Neuronal stem cell (in vitro differentiated cells): ENCODE measurements around the gene MAD1L1.
A peak's percentile ranks its signal among the peaks of the same experiment; 100 is the strongest.

ENCODE experiments used
- DNase-seq: peaks from one replicate; pipeline ENCODE4 v3.0.0-alpha.2; 2013; ENCODE audit warnings: low spot score
- H2AFZ ChIP-seq: one replicate; pipeline ENCODE4 v1.6.1; 2013; ENCODE audit warnings: mild to moderate bottlenecking, low read length, inconsistent platforms
- H2AK5ac ChIP-seq: 2 replicates; pipeline ENCODE4 v1.6.1; 2013; ENCODE audit warnings: low read depth, mild to moderate bottlenecking, inconsistent platforms, low read length, moderate library complexity, mixed read lengths
- H2BK120ac ChIP-seq: 2 replicates; pipeline ENCODE4 v1.6.1; 2013; ENCODE audit warnings: low read depth, mild to moderate bottlenecking, inconsistent platforms, low read length, moderate library complexity, mixed read lengths
- H2BK12ac ChIP-seq: one replicate; pipeline ENCODE4 v1.6.1; 2013; ENCODE audit warnings: low read length, inconsistent platforms
- H2BK15ac ChIP-seq: 2 replicates; pipeline ENCODE4 v1.6.1; 2013; ENCODE audit warnings: mild to moderate bottlenecking, low read length, inconsistent platforms, mixed read lengths
- H2BK5ac ChIP-seq: one replicate; pipeline ENCODE4 v1.6.1; 2013; ENCODE audit warnings: inconsistent platforms, mild to moderate bottlenecking, low read length, moderate library complexity
- H3K14ac ChIP-seq: one replicate; pipeline ENCODE4 v1.6.1; 2013; ENCODE audit warnings: low read length, inconsistent platforms
- H3K18ac ChIP-seq: 2 replicates; pipeline ENCODE4 v1.6.1; 2013; ENCODE audit warnings: low read length, inconsistent platforms
- H3K23ac ChIP-seq: 2 replicates; pipeline ENCODE4 v1.6.1; 2013; ENCODE audit warnings: low read depth, mild to moderate bottlenecking, mixed read lengths, low read length, inconsistent platforms; ENCODE audit not compliant: poor library complexity
- H3K27ac ChIP-seq: replicated peaks from 3 replicates; pipeline ENCODE4 v1.5.1; 2013; ENCODE audit warnings: low read length, inconsistent platforms
- H3K27me3 ChIP-seq, 3 experiments: 2 replicates each; pipeline ENCODE4 v1.6.1; 2013; ENCODE audit warnings: low read length in 3 of 3, mild to moderate bottlenecking in 2 of 3, inconsistent platforms in 1 of 3, low read depth in 1 of 3, mixed read lengths in 1 of 3, moderate library complexity in 1 of 3; ENCODE audit not compliant: control insufficient read depth in 3 of 3, insufficient read depth in 3 of 3
- H3K36me3 ChIP-seq, 2 donors: replicated peaks in 1 of 2; 2 replicates each; pipeline ENCODE4 v1.6.1; 2013; ENCODE audit warnings: low read length in 2 of 2; ENCODE audit not compliant: control insufficient read depth in 2 of 2, insufficient read depth in 2 of 2
- H3K4ac ChIP-seq: 2 replicates; pipeline ENCODE4 v1.6.1; 2013; ENCODE audit warnings: inconsistent platforms, mild to moderate bottlenecking, low read length, moderate library complexity
- H3K4me1 ChIP-seq, 2 donors: 1 replicate in 1 of 2; 2 replicates in 1 of 2; pipeline ENCODE4 v1.6.1; 2013; ENCODE audit warnings: low read length in 2 of 2, low read depth in 1 of 2; ENCODE audit not compliant: control insufficient read depth in 2 of 2, insufficient read depth in 1 of 2
- H3K4me2 ChIP-seq: one replicate; pipeline ENCODE4 v1.6.1; 2013; ENCODE audit warnings: mild to moderate bottlenecking, low read length, inconsistent platforms; ENCODE audit not compliant: insufficient read depth, poor library complexity, severe bottlenecking
- H3K4me3 ChIP-seq, 2 donors: 2 replicates each; pipeline ENCODE4 v1.5.1; 2013; ENCODE audit warnings: low read length in 2 of 2, mild to moderate bottlenecking in 2 of 2, inconsistent platforms in 1 of 2, moderate library complexity in 1 of 2
- H3K79me1 ChIP-seq: one replicate; pipeline ENCODE4 v1.6.1; 2013; ENCODE audit warnings: low read depth, mild to moderate bottlenecking, inconsistent platforms, low read length, moderate library complexity
- H3K9ac ChIP-seq: one replicate; pipeline ENCODE4 v1.6.1; 2013; ENCODE audit warnings: mild to moderate bottlenecking, low read depth, low read length, inconsistent platforms; ENCODE audit not compliant: poor library complexity
- H3K9me3 ChIP-seq, 2 donors: replicated peaks in 1 of 2; 2 replicates each; pipeline versions ENCODE3 to v1.6.1; 2013; ENCODE audit warnings: low read length in 2 of 2, mild to moderate bottlenecking in 2 of 2, inconsistent platforms in 1 of 2, low read depth in 1 of 2, mixed read lengths in 1 of 2, moderate library complexity in 1 of 2; ENCODE audit not compliant: control insufficient read depth in 2 of 2, insufficient read depth in 1 of 2
- H4K8ac ChIP-seq: one replicate; pipeline ENCODE4 v1.6.1; 2013; ENCODE audit warnings: low read depth, mild to moderate bottlenecking, inconsistent platforms, low read length, moderate library complexity
- H4K91ac ChIP-seq: one replicate; pipeline ENCODE4 v1.6.1; 2013; ENCODE audit warnings: low read length, low read depth, mild to moderate bottlenecking, inconsistent platforms; ENCODE audit not compliant: poor library complexity
- WGBS, 2 donors: extraction: QIAGEN DNeasy Blood & Tissue Kit; methylation state at CpG; one replicate each; pipeline ENCODE4 v1.1.7; 2013; ENCODE audit warnings: missing lambda C conversion rate in 2 of 2, mixed read lengths in 1 of 2; ENCODE audit not compliant: insufficient read length in 2 of 2, insufficient replicate concordance in 1 of 2; ENCODE audit errors: extremely low coverage in 2 of 2; 5-methylcytosine and 5-hydroxymethylcytosine counted together

Gene MAD1L1

GRCh38 chr7:1908823-1909420, 323.8 kb downstream of the MAD1L1 start:
- Histone ChIP-seq H2BK12ac (peak overlapping the region; percentile 22), H3K36me3 (no peaks in the 10 kb centered on the region), H3K9ac (no peak overlapping the region), H2AFZ (no peak overlapping the region), H3K27me3 (no peaks in the 10 kb centered on the region), H3K4ac (no peak overlapping the region), H3K4me1 (peaks cover 0 to under 1% of the 10 kb centered on the region in 2 donors), H4K91ac (no peak overlapping the region), H2BK5ac (no peak overlapping the region), H3K27ac (no peak overlapping the region), H3K18ac (no peak overlapping the region), H3K23ac (no peak overlapping the region), H3K79me1 (peaks cover 8% of the 10 kb centered on the region), H4K8ac (no peak overlapping the region), H3K14ac (no peak overlapping the region), H3K4me3 (no peak overlapping the region), H2AK5ac (no peak overlapping the region), H2BK120ac (no peak overlapping the region), H3K4me2 (no peak overlapping the region), H2BK15ac (no peak overlapping the region), H3K9me3 (no peaks in the 10 kb centered on the region)
- no CpG with 5 or more reads among the region's 24 CpGs for WGBS, 2 donors
- DNase-seq, result no peak

GRCh38 chr7:1907751-1908365, 324.9 kb downstream of the MAD1L1 start:
- Histone ChIP-seq H3K4me1 (no peaks in the 10 kb centered on the region), H2BK12ac (no peak overlapping the region), H3K27ac (no peak overlapping the region), H2AFZ (no peak overlapping the region), H2BK15ac (no peak overlapping the region), H2AK5ac (no peak overlapping the region), H3K27me3 (no peaks in the 10 kb centered on the region), H3K4ac (no peak overlapping the region), H3K9ac (no peak overlapping the region), H3K18ac (peak overlapping the region; percentile 28), H3K4me2 (no peak overlapping the region), H4K91ac (no peak overlapping the region), H2BK5ac (no peak overlapping the region), H3K23ac (peak overlapping the region; percentile 73), H3K9me3 (no peaks in the 10 kb centered on the region), H3K79me1 (peaks cover 8% of the 10 kb centered on the region), H4K8ac (peak overlapping the region; percentile 43), H3K14ac (peak overlapping the region; percentile 8), H2BK120ac (peak overlapping the region; percentile 31), H3K36me3 (no peaks in the 10 kb centered on the region), H3K4me3 (no peak overlapping the region)
- no CpG with 5 or more reads among the region's 22 CpGs for WGBS, 2 donors
- no peak for DNase-seq

GRCh38 chr7:1906988-1907745, 325.6 kb downstream of the MAD1L1 start:
- Histone ChIP-seq H2BK5ac (no peak overlapping the region), H4K91ac (no peak overlapping the region), H3K4ac (no peak overlapping the region), H2BK12ac (no peak overlapping the region), H3K23ac (peak overlapping the region; percentile 90), H3K27ac (no peak overlapping the region), H3K14ac (peak overlapping the region; percentile 8), H2BK15ac (no peak overlapping the region), H3K4me3 (no peak overlapping the region), H3K9ac (no peak overlapping the region), H2BK120ac (peak overlapping the region; percentile 31), H3K27me3 (no peaks in the 10 kb centered on the region), H3K9me3 (no peaks in the 10 kb centered on the region), H3K4me2 (no peak overlapping the region), H3K79me1 (peaks cover 5% of the 10 kb centered on the region), H4K8ac (no peak overlapping the region), H3K36me3 (no peaks in the 10 kb centered on the region), H3K4me1 (no peaks in the 10 kb centered on the region), H2AK5ac (no peak overlapping the region), H3K18ac (peak overlapping the region; percentile 64), H2AFZ (no peak overlapping the region)
- WGBS, 2 donors, result no CpG with 5 or more reads among the region's 25 CpGs
- DNase-seq, result no peak
